DOHH2 (cell line): ENCODE data around the gene VPS4A.

Experiments used
- CTCF ChIP-seq: fragments of 200-600 bp; sonication (generic); IDR thresholded peaks from one replicate; pipeline ENCODE4 v1.5.1; 2014; ENCODE audit warnings: antibody characterized with exemption, mild to moderate bottlenecking, low read depth, low read length; ENCODE audit not compliant: poor library complexity, severe bottlenecking
- EZH2phosphoT487 ChIP-seq: fragments of 200-600 bp; sonication (generic); IDR thresholded peaks from 2 replicates; pipeline ENCODE4 v1.6.1; 2017; ENCODE audit warnings: borderline replicate concordance, mild to moderate bottlenecking, antibody characterized with exemption, low read length, moderate library complexity, mixed read lengths

DNA sequence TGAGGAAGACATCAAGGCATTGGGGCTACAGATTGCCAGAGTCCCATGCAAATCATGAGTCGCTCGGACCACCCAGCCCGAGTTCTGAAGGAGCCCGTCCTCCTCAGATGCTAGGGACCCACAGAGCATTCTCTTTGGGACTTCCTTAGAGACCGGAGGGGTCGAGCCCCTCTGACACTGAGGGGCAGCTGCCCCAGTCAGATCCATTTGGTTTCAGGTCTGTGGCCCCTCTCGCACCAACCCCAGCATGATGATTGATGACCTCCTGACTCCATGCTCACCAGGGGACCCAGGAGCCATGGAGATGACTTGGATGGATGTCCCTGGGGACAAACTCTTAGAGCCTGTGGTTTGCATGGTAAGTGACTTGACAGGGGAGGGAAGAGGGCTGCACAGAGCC lies 11.2 kb downstream of the VPS4A start:
- TF ChIP-seq CTCF (no peak), EZH2phosphoT487 (no peak)
